Stomach (tissue), 4 donors: Measurements from ENCODE around the gene GMDS.

ENCODE experiments used
- POLR2A ChIP-seq, 4 donors: fragments of 450-650 bp; IDR thresholded peaks; one replicate each; pipeline ENCODE4 v1.6.1; 2016; ENCODE audit warnings: antibody characterized with exemption in 4 of 4, control low read depth in 2 of 4, mild to moderate bottlenecking in 1 of 4, moderate library complexity in 1 of 4
- POLR2AphosphoS5 ChIP-seq, 3 donors: sonication (generic); formaldehyde crosslinking; IDR thresholded peaks; one replicate each; pipeline ENCODE4 v1.6.1; 2016; ENCODE audit warnings: antibody characterized with exemption in 3 of 3
- TF ChIP-seq, protein P1 (sequence below), 7 experiments: fragments of 450-650 bp in 4 of 7; fragments of 200-600 bp in 3 of 7; sonication (generic) in 3 of 7; IDR thresholded peaks; one replicate each; pipeline ENCODE4 v1.5.1; 2016 to 2019; ENCODE audit warnings: antibody characterized with exemption in 7 of 7, control low read depth in 2 of 7, mild to moderate bottlenecking in 1 of 7

DNA sequence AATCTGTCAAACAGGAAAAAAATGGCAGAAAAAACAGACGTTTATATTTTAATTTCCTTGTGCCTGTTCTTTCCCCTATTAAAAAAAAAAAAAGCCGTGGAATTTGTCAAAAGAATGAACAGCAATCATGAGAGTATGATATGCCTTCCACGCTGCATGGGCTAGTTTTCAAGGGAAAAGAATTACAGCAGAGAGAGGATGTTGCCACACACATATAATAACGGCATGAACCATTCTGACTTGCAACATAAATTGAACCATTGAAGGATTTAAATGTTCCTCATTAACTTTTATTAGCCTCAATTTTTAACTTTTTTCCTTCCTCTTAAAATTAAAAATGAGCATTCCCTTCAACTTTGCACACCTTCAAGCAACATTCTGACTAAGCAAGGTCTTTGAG, 333.9 kb downstream of the GMDS start:
- TF ChIP-seq POLR2A (IDR thresholded peaks at IDR 0.05) (no peak), POLR2AphosphoS5 (IDR thresholded peaks at IDR 0.05) (no peak)
- TF ChIP-seq, protein P1, sequence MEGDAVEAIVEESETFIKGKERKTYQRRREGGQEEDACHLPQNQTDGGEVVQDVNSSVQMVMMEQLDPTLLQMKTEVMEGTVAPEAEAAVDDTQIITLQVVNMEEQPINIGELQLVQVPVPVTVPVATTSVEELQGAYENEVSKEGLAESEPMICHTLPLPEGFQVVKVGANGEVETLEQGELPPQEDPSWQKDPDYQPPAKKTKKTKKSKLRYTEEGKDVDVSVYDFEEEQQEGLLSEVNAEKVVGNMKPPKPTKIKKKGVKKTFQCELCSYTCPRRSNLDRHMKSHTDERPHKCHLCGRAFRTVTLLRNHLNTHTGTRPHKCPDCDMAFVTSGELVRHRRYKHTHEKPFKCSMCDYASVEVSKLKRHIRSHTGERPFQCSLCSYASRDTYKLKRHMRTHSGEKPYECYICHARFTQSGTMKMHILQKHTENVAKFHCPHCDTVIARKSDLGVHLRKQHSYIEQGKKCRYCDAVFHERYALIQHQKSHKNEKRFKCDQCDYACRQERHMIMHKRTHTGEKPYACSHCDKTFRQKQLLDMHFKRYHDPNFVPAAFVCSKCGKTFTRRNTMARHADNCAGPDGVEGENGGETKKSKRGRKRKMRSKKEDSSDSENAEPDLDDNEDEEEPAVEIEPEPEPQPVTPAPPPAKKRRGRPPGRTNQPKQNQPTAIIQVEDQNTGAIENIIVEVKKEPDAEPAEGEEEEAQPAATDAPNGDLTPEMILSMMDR (IDR thresholded peaks at IDR 0.05), result no peak
